Measurements from ENCODE around the gene ZC3H15.
"Not testable (repeated sequence)": the region's sequence is repeated elsewhere in the genome, so short reads cannot be mapped to it uniquely, and the experiment has no call there.

ZC3H15 gene

DNA sequence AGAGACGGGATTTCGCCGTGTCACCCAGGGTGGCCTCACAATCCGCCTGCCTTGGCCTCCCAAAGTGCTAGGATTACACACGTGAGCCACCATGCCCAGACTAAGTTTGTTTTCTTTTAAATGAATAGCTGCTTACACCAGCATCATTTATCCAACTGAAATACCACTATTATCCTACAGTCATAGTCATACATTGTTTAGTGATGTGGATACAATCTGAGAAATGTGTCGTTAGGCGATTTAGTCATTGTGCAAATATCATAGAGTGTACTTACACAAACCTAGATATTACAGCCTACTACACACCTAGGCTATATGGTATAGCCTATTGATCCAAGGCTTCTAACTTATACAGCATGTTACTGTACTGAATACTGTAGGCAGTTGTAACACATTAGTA is 10.3 kb downstream of the ZC3H15 start:
- no peak for DNase-seq

DNA sequence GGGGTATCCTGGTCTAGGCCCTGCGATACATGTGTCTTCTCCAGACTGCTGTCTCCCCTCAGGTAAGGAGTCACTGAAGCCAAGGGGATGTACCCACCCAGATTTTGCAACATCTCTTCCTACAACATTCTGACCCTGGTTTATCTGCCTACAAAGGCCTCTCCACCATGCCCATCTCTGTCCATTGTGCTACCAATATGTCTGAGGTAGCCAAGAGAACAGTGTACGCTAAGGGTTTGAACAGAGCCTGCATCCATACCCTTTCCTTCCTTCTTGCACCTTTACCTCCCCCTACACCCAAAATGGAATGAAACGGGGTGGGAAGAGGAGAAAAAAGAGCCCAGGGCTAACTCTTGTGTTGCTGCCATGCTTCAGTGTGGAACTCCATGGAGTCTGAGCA is 11.9 kb downstream of the ZC3H15 start:
- no peak for DNase-seq

DNA sequence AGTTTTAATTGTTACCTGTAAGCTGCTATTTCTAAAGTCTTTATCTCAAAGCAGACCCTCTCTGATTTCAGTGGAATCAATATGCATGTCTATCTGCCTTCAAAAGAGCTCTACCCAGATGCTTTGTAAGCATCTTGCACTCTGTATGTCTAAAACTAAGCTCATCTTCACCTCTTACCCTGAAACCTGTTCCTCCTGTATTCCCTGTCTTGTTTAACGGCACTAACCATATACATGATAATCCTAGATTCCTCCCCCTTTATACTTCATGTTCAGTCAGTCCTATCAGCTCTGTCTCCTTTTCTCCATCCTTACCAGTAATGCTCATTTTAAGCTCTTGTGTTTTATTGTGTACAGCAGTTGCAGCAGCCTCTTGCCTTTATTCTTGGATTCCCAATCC is 12.8 kb downstream of the ZC3H15 start:
- no peak for DNase-seq

DNA sequence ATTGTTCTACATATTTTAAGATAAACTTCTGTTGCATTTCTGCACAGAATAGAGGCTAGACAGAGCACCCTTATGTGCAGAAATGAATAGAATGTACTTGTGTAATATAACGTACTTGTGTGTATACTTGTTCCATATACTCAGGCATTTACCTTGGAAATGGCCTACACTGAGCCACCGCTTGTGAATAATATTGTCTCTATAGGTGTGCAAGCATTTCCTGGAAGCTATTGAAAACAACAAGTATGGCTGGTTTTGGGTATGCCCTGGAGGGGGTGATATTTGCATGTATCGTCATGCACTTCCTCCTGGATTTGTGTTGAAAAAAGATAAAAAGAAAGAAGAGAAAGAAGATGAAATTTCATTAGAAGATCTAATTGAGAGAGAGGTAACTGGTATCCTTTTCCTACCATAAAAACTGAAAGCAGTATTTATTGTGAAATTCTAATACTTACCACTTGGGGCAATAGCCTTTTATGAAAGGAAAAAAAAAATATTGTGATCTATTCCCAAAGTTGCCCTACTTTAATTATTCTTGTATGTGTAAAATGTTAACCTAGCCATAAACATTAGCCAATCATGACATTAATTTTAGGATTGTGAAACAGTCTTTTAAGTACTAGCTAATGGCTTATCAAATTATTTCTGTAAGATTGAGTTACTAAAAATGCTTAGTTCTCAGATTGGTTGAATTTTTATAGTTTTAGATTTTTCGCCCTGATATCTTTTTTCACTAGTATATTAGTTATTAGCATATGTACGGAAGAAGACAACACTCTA is 18.0 kb downstream of the ZC3H15 start:
- no peak for DNase-seq

DNA sequence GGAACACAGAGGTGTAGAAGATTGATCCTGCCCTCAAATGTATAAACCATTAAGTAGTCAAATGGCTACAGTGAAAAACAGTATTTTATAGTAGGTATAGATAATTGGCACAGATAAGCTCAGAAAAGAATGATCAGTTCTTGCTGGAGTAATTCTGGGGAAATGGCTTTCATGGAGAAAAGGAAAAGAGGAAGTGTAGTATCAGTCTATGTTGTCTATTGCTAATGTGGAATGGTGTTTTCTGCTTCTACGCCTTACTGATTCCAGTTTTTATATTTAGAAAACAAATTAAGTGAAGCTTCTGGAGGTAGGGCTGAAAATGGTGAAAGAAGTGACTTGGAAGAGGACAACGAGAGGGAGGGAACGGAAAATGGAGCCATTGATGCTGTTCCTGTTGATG is 22.2 kb downstream of the ZC3H15 start:
- no peak for DNase-seq

DNA sequence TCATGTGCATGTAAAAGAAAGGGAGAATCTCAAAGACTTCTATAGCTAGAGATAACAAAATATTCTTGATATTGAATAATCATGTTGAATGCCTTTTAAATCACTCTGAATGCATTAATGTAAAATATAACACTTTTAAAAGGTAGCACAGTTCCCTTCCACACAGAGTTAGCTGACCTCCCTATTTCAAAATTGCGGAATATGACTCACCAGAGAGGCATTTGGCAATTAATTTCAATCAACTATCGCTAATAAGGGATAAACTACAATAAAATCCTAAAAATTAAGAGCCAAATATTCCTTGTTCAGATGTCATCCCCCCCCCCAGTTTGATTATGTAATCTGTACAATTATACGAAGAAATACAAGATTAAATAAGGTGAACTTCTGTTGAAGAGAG is 29.3 kb downstream of the ZC3H15 start:
- no peak for DNase-seq

DNA sequence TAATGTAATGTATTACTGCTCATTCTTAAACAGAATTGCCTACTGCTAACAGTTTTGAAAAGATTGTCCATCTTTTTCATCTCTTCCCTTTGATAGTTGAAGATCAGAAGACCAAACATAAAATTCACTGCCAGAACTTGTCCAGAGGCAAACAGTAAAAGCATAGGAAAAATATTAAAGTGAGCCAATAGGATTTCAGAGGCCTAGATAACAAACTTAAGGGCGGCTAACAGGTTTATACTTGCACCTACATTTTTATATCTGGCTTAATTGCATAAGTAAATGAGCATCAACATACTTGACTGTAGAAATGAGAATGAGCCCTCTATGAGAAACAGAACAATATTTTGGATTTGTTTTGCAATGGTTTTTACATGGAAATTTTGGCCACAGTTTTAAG is 30.3 kb downstream of the ZC3H15 start:
- no peak for DNase-seq

DNA sequence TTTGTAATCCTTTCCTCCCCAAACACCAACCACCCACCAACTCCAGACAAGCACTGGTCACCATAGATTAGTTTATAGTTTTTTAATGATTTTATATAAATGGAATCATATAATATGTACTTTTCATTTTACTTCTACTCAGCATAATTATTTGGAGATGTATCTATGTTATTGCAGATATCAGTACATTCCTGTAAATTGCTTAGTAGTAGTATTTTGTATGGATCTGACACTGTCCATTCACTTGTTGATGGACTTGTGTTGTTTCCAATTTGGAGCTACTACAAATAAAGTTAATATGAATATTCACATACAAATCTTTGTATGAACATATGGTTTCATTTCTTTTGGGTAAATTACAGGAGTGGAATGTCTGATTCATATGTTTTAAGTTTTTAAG is 31.0 kb downstream of the ZC3H15 start:
- DNase-seq, result no peak

DNA sequence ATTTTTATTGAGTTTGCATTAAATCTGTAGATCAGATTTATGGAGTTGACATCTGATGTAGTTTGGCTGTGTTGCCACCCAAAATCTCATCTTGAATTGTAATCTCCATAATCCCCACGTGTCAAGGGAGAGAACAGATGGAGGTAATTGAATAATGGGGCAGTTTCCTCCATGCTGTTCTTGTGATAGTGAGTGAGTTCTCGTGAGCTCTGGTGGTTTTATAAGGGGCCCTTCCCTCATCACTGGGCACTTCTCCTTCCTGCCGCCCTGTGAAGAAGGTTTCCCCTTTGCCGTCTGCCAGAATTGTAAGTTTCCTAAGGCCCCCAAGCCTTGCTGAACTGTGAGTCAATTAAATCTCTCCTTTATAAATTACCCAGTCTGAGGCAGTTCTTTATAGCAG is 32.2 kb downstream of the ZC3H15 start:
- peak; percentile 19 for DNase-seq

DNA sequence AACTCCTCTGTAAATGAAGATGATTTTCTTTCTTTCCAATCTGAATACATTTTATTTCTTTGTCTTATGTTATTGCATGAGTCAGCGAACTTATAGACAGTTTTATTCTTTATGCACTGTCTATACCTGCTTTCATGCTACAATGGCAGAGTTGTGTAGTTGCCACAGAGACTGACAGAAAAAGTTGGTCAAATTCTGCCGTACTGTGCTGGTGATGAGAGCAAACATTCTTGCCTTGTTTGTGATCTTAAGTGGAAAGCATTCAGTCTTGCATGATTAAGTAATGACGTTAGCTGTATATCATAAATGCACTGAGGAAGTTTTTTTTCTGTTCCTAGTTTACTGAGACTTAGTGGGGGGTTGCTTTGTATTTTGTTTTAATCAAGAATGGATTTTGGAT is 32.9 kb downstream of the ZC3H15 start:
- no peak for DNase-seq

DNA sequence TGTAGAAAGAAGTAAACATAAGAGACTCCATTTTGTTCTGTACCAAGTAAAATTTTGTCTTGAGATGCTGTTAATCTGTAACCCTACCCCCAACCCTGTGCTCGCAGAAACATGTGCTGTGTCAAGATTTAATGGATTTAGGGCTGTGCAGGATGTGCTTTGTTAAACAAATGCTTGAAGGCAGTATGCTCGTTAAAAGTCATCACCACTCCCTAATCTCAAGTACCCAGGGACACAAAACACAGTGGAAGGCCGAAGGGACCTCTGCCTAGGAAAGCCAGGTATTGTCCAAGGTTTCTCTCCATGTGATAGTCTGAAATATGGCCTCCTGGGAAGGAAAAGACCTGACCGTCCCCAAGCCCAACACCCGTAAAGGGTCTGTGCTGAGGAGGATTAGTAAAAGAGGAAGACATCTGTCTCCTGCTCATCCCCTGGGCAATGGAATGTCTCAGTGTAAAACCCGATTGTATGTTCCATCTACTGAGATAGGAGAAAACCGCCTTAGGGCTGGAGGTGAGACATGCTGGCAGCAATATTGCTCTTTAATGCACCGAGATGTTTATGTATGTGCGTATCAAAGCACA is 35.6 kb downstream of the ZC3H15 start:
- not testable (repeated sequence) for DNase-seq

DNA sequence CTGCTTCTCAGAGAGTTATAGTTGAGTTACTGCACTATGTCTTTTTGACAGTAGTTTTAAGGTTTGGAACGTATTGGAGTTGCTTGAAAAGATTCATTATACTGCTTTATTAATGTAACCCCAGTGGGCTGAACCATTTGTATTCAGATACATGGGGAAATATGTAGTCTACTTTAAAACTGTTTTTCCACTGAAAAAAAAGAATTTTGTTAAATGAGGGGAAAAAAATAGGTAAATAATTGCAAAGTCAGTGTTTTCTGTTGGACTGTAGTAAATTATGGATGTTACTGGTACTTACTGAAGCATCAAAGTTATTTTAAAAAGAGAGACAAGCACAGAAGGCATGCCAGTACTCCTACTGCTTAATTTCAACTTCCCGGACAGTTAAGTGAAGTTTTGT is 36.4 kb downstream of the ZC3H15 start:
- no peak for DNase-seq

DNA sequence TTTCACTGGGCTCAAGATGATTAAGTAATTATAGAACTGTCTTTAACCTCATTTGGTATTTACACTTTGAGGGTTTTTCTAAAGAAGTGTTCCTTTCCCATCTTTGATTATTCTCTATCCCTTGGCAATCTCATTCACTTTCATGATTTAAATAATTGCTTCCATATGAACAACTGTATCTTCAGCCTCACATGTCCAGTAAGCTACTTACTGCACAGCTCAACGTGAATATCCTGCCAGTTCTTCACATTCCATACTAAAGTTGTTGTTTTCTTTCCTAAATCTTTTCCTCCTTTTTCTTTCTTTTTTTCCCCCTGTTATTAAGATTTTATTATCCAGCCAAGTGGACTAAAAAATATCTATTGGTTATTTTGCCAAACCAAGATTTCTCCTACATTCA is 37.7 kb downstream of the ZC3H15 start:
- DNase-seq, result no peak

DNA sequence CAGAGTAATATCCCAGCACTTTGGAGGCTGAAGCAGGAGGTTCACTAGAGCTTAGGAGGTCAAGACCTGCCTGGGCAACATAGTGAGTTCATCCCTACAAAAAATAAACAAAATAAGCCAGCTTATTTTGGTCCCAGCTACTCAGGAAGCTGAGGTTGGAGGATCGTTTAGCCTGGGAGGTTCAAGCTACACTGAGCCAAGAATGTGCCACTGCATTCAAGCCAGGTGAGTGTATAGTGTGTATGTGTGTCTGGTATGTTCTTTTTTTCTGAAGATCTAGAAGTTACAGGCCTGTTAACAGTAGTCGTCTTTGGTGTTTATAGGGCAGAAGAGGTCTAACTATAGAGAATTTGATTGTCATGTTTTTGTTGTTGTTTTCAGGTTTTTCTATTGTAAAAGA is 40.2 kb downstream of the ZC3H15 start:
- no peak for DNase-seq

DNA sequence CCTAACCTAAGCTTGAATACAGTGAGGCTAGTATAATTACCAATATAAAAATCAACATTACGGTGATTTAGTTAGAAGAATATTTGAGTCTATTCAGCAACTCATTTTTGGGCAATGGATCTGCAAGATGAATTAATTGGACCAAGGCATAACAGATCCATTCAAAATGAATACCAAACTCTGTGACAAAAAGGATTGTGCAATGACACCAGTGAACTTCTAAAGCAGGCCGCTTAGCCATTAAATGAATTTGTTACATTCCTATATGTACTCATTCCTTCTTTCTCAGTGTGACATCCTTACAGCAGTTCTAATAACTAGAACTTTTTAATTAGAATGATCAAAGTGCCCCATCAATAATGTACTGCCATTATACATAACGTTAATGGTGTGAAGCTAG is 44.3 kb downstream of the ZC3H15 start:
- no peak for DNase-seq

DNA sequence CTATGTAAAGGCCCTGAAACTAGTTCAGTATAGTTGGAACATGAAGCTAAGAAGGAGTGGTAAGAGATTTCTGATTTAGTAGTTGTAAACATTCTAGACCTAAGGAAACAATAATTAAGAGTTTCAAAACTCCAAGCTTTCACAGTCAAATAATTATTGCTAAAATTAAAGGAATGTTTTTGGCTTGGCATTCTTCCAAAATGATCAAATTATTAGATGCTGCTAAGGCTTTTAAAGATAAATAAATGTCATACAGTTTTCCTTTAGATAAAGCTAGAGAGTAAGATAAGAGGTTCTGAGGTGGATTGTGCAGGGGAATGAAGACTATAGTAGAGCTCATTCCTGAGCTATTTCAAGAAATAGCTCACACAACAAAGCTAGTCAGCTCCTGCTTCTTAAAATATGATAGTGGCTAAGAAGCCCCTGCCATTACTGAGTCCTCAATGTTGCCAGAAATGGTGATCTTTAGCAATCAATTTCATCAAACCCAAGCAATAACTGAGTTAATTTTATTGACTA is 45.3 kb downstream of the ZC3H15 start:
- DNase-seq, result no peak

DNA sequence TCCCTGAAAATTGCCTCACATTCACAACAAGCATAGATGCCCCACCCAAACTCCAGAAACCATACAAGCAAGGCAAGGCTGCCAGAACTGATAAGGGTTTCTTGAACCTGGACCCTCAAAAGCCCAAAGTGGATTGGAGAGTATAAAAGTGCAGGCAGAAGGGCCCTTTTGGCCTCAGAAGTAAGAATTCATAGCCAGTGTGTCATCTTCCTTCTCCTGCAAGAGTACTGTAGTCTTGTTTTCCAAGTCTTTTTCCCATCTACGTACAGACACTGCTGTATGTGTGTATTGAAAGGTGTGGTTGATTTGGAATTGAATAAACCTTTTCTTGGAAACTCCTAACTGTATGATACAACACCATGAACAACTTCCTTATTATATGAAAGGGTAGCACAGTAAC is 46.8 kb downstream of the ZC3H15 start:
- no peak for DNase-seq

DNA sequence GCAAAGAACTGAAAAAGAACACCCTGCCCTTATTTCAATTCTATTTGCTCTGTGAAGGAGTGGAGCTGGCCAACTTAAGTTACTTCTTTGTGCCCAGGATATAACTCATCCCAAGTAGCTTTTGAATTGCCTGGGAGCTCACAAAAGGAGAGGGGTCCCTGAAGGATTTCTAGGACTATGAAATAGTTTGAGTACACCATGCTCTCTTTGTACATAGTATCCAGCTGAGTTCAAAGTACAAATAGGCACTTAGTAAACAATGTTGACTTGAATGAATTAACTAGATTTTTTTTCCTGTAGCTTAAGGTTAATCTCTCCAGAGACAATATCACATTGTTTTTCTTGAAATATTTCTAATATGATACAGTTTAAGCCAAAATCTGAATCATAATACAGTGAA is 47.7 kb downstream of the ZC3H15 start:
- DNase-seq, result no peak

DNA sequence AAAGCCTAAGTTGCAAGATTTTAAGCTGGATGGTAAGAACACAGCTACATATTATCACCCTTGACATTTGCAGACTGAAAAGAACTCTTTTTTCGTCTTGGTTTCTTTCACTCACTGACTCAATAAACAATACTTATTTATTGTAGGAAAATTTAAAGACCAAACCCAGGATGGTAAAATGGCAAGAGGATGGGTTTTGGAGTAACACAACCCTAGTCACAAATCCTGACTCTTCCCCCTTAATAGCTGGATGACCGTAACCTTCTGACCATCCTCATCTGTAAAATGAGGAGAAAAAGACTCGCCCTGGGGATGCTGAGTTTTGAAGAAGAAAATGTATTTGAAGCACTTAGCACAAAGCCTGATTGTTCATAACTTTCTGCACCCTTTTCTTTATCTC is 48.3 kb downstream of the ZC3H15 start:
- no peak for DNase-seq

DNA sequence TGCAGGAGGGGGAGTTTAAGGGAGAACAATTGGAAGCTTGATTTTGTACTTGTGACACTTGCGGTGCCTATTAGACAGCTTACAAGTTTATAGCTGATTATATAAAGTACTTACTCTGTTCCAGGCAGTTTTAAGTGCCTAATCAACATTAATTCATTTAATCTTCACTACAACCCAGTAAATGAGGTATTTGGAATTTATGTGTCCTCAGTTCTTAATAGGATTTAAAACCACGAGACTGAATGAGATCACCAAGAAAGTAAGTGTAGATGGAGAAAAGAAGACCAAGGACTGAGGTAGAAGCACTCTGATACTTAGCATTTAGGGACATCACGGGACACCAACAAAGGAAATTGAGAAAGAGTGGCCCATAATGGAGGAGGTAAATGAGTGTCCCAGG is 49.8 kb downstream of the ZC3H15 start:
- no peak for DNase-seq

DNA sequence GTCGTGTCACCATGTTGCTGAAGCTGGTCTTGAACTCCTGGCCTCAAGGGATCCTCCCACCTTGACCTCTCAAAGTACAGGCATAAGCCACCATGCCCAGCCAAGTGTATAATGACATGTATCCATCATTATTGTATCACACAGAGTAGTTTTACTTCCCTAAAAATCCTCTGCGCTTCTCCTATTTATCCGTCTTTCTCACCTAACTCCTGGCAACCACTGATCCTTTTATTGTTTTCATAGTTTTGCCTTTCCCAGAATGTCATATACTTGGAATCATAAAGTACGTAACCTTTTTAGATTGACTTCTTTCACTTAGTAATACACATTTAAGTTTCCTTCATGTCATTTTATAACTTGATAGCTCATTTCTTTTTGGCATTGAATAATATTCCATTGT is 51.0 kb downstream of the ZC3H15 start:
- no peak for DNase-seq

DNA sequence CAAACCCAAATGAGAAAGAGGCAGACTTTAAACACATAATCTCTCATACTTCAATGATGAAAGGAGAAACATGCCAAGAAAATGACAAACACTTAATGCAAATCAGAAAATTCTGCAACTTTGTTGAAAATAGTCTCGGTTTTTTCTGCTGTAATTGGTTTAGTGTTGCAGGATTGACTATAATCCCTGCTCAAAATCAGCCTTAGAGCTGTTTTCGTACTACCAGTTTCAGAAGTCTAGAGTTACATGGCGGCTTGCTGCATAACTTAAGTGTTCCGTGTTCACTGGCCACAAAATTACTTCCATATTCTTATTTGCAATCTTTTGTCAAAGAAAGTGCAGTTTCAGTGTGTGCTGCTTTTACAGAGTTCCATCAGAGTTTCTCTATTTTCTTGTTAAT is 54.9 kb downstream of the ZC3H15 start:
- DNase-seq, result no peak

DNA sequence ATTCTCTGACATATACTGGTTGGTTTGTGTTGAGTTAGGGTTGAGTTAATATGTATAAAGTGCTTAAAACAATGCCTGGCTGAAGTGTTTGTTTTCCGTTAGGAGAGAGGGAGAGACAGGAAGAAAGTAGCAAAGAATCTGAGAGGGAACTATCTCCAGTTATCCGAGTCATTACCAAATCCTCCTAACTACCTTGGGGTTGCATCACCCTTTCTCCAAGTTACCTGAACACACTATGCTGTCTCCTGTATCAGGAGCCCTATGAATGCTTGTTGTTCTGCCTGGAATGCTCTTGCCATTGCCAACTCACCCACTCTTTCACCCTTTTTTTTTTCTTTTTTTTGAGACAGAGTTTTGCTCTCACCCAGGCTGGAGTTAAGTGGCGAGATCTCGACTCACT is 55.9 kb downstream of the ZC3H15 start:
- no peak for DNase-seq

DNA sequence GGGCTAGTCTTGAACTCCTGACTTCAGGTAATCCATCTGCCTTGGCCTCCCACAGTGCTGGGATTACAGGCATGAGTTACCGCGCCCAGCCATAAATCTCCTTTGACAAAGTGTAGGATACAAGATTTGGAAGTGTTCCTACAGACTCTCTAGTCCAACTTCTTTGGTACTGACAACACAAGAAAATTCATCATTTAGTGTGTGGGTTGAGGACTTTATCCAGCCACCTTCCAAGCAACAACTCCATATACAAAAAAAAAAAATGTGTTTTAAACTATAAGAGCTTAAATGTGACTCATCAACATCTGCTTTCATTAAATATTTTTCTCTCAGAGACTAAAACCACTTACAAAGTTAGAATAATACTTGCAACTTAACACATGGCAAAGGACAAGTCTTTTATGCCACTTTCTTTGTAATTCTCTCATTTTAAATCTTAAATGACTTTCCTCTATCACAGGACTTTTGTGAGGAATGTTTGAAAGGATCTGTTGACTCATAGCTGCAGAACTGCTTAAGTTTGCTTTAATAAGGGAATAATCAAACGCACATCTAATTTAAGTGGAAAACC is 57.6 kb downstream of the ZC3H15 start:
- no peak for DNase-seq

DNA sequence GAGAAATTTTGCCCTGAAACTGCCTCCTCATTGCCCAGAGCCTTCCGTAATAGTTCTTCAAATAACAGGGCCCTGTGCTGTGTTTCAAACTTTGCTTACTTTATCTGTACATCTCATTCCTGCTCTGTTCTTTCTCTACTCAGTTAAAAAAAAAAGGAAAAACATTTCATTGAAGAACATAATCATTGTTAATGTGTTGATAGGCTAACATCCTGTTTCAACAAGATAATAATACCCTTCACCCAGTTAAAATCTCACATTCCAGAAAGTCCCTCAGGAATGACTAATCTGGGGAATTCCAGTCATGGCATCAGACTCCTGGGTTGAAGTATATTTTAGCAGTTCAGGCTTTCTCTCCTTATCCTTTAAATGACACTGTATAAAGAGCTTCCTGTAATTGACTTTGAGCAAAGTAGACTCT is 58.2 kb downstream of the ZC3H15 start:
- DNase-seq, result no peak
